ENCODE results near the gene PES1.
"Not testable (repeated sequence)": the region's sequence is repeated elsewhere in the genome, so short reads cannot be mapped to it uniquely, and the experiment has no call there.

The PES1 gene

DNA sequence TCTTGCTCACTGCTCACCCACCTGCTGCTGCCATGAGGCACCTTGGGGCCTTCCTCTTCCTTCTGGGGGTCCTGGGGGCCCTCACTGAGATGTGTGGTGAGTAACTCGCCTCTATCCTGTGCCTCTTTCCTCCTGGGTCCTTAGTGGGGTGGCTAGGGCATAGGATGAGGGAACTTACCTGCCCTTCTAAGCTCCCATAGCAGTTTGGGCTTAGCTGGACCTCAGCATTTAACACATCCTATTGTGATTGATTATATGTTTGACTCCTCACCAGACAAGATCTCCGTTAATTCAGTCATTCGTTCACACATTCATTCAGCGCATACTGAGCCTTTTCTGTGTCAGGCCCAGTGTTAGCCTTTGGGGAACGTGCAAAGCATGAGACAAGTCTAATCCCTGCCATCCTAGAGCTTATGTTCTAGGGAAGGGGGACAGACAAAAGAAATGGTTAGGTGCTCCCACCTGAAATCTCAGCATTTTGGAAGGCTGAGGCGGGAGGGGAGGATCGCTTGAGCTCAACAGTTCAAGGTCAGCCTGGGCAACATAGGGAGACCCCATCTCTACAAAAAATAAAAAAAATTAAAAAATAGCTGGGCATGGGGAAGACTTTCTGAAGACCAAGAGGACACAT, 15.7 kb upstream of the PES1 start:
- DNase-seq, result no peak

DNA sequence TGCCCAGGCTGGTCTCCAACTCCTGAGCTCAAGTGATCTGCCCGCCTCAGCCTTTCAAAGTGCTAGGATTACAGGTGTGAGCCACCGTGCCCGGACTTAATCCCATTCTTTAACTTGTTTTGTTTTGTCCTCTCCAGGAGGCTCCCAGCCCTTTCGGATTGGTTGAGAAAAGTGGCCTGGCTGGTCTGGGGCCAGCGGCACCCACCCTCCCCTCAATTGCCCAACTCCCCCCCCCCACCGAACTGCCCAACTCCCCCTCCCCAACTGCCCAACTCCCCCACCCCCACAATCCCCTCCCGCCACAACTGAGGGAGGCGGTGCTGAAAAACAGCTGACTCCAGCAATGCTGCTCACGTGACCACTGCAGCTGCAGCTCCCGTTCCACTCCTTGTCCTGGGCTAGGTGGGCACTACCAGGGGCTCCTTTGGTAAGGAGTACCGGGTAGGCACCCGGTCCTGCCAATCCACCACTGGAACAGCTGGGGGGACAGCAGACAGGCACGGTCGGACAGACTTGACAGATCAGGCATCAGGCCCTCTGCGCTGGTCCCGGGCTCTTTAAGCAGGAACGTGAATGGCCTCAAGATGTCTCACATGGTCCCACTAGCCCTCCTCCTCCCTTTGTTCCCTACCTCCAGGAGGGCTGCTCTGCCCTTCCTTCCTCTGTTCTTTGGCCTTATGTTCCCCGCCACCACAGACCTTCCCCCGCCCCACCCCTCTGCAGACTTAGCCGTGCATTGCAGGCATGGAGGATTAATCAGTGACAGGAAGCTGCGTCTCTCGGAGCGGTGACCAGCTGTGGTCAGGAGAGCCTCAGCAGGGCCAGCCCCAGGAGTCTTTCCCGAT, 15.0 kb upstream of the PES1 start, which contains the start of gene TCN2:
Gene TCN2 (plus strand): TSS at position 720 of the 845 bp plus-strand sequence. CDS start 158 bp downstream, outside the sequence.
- DNase-seq, result peak; percentile 49

DNA sequence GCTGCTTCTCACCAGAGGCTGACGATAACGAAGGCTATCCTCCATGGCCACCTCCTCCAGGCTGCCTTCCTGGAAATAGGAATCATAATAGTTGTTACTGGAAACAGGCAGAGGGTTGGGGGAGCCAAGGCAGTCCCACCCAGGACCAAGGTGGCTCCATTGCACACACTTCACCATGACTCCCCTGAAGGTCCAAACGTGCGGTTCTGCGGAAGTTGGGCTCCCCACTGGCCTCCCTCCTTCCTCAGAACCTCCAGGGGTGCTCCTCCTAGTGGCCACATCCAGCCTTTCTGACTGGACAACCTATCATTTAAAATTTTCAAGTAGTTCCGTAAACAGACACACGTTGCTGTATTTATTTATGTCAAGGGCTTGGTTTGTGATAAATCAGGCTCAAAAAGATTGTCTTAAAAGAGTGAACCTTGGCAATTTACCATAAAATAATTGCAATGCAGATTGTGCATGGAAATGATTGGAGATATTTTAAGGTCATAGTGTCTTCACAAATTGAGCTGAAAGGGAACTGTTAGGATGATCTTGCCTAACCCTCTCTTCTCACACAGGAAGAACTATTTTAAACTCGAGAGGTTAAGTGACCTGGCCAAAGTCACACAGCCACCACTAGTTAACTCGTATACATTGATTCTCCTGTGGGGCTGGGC, 13.9 kb upstream of the PES1 start:
- peak; percentile 47 for DNase-seq

DNA sequence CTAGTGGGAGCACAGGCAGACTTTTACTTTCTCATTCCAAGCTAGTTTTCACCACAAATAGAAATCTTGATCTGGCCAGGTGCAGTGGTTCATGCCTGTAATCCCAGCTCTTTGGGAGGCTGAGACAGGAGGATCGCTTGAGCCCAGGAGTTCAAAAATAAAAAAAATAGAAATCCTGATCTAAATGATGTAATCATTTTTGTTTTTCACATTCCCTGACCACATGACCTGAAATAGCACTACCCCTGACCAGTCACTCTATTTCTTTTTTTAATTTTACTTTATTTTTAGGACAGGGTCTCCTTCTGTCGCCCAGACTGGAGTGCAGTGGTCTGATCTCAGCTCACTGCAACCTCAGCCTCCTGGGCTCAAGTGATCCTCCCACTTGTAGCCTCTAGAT, 13.0 kb upstream of the PES1 start:
- no peak for DNase-seq

DNA sequence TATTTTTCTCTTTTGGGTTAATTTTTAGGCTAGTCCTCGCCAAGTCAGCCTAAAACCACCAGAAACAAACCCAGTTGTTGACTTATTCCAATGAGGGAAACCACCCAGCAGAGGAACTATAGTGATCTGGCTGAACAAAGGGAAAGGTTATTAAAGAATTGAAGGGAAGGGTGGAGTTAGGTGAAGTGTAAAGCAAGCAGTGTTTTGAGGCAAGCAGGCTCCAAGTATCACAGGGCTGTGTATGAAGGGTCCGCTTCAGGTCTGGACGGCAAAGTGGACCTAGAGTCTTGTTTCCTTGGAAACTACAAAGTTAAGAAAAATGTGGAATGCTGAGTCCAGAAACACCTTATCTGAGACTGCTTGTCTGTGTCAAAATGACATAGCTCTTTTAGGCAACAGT, 12.1 kb upstream of the PES1 start:
- no peak for DNase-seq

- DNase-seq, result no peak
Measured at GRCh38 chr22:30602049-30602448, 10.3 kb upstream of the PES1 start.

DNA sequence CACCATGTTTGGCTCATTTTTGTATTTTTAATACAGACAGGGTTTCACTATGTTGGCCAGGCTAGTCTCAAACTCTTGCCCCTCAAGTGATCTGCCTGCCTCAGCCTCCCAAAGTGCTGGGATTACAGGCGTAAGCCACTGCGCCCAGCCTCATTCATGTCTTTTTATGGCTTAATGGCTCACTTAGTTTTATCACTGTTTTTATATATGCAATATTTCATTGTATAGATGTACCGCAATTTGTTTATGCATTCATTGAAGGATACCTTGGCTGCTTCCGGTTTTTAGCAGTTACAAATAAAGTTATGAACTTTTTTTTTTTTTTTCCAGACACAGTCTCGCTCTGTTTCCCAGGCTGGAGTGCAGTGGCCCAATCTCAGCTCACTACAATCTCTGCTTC, 9.8 kb upstream of the PES1 start:
- DNase-seq, result no peak

DNA sequence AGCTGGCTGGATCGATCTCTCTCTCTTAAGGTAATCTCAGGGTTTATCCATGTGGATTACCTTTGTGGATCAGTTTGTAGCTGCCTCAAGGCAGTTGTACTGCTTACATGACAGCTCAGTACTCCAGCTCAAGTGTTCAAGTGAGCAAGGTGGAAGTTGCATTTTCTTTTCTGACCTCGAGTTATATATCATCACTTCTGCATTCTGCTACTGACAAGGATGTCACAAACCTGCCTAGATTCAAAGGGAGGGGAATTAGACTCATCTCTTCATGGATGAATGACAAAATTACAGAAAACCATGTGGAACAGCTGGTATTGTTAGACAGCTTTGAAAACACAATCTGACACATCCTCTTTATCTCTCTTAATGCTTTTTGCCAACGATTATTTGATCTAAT, 9.2 kb upstream of the PES1 start:
- no peak for DNase-seq

GRCh38 chr22:30598986-30599385, 7.3 kb upstream of the PES1 start:
- no peak for DNase-seq

DNA sequence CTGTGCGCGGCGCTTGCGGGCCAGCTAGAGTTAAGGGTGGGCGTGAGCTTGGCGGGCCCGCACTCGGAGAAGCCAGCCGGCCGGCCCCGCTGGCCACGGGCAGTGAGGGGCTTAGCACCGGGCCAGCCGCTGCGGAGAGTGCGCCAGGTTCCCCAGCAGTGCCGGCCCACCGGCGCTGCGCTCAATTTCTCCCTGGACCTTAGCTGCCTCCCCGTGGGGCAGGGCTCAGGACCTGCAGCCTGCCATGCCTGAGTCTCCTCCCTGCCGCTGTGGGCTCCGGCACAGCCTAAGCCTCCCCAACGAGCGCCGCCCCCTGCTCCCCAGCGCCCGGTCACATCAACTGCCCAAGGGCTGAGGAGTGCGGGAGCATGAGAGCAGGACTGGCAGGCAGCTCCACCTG, 5.2 kb upstream of the PES1 start:
- no peak for DNase-seq

GRCh38 chr22:30596199-30596598, 4.5 kb upstream of the PES1 start:
- no peak for DNase-seq

DNA sequence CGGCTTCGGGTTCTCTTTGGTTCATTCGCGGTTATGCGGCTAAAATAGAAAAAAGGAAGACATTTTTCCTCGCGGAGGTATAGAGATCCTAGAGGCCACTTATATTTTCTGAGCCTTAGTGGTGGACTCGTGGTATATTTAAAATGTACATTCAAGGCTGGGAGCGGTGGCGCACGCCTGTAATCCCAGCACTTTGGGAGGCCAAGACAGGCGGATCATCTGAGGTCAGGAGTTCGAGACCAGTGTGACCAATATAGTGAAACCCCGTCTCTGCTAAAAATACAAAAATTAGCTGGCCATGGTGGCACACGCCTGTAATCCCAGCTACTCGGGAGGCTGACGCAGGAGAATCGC, 627 bp upstream of the PES1 start:
- DNase-seq, result not testable (repeated sequence)

GRCh38 chr22:30591191-30591587, 521 bp downstream of the PES1 start:
- DNase-seq, result no peak

- no peak for DNase-seq
Measured at GRCh38 chr22:30586414-30586813, 5.3 kb downstream of the PES1 start.

- DNase-seq, result no peak
Measured at GRCh38 chr22:30584441-30584840, 7.3 kb downstream of the PES1 start.

GRCh38 chr22:30582788-30583545, 8.7 kb downstream of the PES1 start:
- no peak for DNase-seq

GRCh38 chr22:30582051-30582450, 9.7 kb downstream of the PES1 start:
- no peak for DNase-seq

- no peak for DNase-seq
Measured at GRCh38 chr22:30580896-30581295, 10.8 kb downstream of the PES1 start.

GRCh38 chr22:30578481-30578880, 13.2 kb downstream of the PES1 start:
- DNase-seq, result no peak

DNA sequence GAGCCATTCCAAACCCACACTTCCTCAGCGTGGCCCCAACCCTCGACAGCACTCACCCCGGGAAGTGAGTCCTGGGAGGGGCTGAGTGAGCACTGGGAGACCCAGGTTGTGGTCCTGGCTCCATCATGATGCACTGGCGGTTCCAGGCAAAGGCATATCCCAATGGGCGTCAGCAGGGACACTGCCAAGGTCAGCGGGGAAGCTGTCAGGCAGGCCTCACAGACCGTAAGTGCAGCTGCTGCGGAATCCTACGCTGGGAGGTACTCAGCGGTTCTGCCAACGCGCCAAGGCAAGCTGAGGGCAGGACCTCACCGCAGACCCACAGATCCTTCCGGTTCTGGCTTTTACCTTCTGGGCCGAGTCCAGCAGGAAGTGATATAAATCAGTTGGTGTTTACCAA, 15.9 kb downstream of the PES1 start:
- no peak for DNase-seq

- no peak for DNase-seq
Measured at GRCh38 chr22:30574997-30575671, 16.6 kb downstream of the PES1 start.

DNA sequence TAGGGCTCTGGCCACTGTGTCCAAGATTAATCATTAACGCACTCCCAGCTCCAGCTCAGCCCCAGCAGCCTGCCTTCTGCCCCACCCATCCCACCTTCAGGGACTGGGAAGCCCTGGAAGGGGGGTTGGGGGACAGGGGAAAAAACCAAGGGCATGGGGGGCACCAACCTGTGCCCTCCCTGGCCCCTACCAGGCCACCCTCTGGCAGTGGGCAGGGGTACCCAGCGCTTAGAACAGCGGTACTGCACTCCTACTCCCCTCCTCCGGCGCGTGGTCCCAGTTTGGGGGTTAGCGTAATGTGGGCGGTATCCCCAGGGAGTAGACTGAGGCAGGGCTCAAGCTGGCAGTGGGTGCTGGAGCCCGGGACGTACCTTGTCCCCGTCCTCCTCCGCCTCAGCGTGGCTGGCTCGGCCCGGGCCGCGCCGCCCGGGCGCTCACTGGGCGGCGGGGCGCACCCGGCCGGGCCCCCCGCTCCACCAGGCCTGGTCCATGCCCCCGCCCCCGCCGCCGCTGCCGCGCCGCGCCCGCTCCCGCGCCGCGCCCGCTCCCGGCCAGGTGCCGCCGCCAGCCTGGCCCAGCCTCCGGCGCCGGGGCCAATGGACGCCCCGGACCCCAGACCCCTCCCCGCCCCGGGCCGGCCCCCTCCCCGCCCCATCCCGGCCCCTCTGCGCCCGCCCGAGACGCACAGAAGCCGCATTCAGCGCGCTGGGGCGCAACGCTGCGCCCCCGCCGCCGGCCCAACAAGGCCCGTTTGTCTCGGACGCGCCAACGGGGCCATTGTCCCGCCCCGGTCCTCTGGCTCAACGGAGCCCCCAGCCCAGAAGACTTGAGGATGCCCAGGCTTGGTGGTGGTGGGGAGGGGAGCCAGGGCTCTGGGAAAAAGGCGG, 17.4 kb downstream of the PES1 start, which contains the start of gene GAL3ST1:
Gene GAL3ST1 (minus strand): TSS at position 571 of the 887 bp plus-strand sequence. CDS start 17,273 bp downstream, outside the sequence.
- DNase-seq, result no peak
